ENCODE data around the gene SELENOO.
"Not testable (repeated sequence)": the region's sequence is repeated elsewhere in the genome, so short reads cannot be mapped to it uniquely, and the experiment has no call there.

Gene SELENOO

GRCh38 chr22:50200461-50201190 is at the start of gene SELENOO:
SELENOO (plus strand) TSS chr22:50201011; CDS start chr22:50201037, 26 bp downstream.
- peak; percentile 73 to 77 for DNase-seq (ENCODE audit: low read depth in 2 of 2)

DNA sequence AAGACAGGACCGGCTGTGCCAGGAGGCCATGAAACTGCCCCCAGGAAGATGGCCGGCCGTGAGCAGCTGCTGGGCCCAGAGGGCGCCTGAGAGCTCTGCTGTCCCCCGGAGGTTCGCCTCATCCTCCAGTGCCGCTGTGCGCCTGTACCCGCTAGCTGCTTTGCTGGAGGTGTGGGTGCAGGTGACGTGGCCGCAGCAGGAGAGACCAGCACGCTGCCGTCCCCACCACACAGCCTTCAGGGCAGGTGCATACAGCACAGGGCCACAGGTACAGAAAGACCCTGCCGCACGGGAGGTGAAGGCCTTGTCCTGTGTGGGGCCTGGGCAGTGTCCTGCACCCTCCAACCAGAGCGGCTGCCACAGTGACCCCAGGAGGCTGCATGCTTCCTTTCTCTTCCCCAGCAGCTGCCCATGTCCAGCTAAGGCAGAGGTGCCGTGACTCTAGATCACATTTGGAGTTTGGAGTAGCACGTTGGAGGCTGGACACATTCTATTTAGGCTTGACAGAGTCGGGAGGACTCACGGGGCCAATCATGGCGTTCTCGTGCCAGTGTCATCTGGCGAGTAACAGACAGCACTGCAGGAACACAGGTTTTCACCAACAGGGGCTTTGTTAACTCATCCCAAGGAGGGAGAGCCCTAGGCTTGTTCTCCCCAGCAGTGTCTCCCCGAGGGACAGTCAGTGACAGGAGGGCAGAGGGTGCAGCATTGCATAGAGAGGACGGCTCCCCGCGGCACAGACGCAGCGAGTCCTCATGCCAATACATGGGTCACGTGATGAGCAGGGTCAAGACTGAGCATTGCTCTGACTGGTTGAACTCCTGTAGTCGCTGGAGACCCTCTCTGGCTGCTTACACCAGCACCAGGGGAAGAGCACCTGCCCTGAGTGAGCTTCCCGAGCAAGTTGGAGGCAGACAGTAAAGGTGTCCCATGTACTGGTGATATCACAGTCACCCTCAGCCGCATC is 49.0 kb upstream of the SELENOO start:
- no peak for DNase-seq (ENCODE audit: low read depth in 2 of 2)

DNA sequence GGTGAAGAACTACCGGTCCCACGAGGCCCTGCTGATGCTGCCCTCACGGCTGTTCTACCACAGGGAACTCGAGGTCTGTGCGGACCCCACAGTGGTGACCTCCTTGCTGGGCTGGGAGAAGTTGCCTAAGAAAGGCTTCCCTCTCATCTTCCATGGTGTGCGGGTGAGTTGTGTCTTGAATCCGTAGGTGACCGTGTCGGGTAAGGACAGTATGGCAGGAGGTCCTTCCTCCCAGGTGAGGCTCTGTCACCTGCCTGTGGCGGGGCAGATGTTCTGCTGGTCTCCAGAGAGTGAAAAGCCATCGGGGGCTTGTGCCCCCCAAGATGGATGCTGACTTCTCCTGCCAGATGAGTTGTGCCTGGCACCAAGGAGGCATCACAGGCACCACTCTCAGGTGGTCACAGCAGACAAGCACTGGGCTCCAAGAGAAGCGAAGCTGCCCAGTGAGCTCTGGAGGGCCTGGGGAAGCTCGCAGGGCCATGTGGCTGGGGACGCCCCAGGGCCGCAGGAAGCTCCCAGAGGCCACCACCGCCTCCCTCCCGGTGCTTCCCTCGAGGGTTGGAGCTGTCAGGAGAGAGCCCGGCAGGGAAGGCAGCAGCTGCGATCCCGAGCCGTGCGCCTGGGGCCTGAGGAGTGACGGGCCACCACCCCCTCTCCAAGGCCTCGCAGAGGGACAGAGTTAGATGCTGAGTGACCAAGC is 47.6 kb upstream of the SELENOO start:
- no peak for DNase-seq (ENCODE audit: low read depth in 2 of 2)

DNA sequence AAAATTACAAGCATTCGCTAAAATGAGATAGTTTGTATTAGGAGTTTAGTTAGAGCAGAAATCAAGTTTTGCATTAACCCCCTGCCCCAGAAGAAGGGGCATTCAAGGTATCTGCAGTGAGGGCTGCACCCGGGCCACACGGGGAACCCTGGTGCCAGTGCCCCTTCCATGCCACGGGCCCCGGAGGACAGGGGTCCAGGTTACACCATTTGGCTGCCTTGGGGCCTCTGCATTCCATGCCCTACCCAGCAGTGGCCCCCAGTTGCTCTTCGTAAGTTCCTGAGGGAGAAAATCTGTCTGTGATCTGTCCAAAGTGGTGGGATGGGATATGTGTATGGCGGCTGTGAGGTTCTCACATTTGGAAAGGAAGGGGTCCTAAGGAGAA is 47.1 kb upstream of the SELENOO start:
- no peak for DNase-seq (ENCODE audit: low read depth in 2 of 2)

GRCh38 chr22:50157709-50158375 is 43.0 kb upstream of the SELENOO start:
- no peak for DNase-seq (ENCODE audit: low read depth in 2 of 2)

GRCh38 chr22:50160947-50161346 is 39.9 kb upstream of the SELENOO start:
- DNase-seq (ENCODE audit: low read depth in 2 of 2), result no peak

- no peak for DNase-seq (ENCODE audit: low read depth in 2 of 2)
These were observed 39.1 kb upstream of the SELENOO start for GRCh38 chr22:50161508-50162390.

DNA sequence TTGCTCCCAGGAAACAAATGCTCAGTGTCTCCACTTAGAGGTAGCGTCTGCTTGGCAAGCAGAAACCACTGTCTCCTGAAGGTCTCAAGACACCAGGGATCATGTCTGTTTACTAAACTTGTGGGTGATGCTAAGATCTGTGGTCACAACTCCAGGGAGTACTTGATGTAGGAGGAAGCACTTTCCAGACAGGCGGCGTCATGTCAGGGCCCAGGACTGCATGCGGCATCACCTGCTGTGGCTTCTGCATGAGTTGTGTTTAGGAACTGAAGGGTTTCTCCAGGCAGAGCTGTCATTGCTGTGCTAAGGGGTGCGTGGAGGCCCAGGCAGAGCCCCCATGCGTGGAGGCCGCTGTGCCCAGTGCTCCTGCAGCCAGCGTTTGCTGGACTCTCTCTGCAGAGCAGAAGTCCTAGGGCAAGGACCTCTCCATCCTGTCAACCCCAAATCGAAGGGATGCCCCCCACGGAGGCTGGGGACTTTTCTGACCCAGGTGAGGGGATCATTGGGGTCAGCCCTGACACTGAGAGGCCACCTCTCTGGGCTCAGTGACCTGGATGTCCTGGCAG is 38.3 kb upstream of the SELENOO start:
- DNase-seq (ENCODE audit: low read depth in 2 of 2), result no peak

DNA sequence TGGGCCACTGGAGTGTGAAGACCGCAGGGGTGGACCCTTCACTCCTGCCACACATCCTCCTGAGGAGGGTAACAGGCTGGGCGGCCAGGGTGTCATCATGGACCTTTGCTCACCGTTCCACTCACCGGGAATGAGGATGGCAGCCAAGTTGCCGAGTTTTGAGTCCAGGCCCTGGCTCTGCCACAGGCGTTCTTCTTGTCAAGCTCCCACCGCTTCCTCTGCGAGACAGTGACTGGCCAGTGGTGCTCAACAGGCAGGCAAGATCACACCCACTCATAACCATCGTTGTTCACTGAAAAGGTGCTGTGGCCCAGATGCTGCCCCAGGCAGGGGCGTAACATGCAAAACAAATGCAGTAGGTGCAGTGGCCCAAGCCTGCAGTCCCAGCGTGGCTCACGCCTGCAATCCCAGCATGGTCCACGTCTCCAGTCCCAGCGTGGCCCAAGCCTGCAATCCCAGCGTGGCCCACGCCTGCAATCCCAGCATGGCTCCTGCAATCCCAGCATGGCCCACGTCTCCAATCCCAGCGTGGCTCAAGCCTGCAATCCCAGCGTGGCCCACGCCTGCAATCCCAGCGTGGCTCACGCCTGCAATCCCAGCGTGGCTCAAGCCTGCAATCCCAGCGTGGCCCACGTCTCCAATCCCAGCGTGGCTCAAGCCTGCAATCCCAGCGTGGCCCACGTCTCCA is 35.2 kb upstream of the SELENOO start:
- DNase-seq (ENCODE audit: low read depth in 2 of 2), result no peak

DNA sequence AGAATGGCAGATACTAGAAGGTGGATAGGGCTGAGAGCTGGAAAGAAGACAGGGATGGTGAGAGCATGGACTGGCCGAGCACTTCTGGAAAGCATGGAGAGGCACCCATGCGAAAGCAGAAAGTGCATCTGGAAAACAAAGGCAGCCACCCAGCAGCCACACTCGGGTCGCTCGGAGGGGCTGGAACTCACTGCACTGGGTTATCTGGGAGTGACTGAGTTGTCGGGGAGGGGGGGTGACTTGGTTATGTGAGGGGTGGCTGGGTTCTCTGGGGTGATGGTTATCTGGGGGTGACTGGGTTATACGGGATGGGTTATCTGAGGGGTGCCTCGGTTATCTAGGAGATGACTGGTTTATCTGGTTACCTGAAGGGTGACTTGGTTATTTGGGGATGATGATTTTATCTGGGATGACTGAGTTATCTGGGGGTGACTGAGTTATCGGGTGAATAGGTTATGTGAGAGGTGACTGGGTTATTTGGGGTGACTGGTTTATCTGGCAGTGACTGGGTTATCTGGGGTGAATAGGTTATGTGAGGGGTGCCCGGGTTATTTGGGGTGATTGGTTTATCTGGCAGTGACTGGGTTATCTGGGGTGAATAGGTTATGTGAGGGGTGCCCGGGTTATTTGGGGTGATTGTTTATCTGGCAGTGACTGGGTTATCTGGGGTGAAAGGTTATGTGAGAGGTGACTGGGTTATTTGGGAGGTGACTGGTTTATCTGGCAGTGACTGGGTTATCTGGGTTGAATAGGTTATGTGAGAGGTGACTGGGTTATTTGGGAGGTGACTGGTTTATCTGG is 32.9 kb upstream of the SELENOO start:
- no peak for DNase-seq (ENCODE audit: low read depth in 2 of 2)

GRCh38 chr22:50168490-50169180 is 32.2 kb upstream of the SELENOO start:
- DNase-seq (ENCODE audit: low read depth in 2 of 2), result not testable (repeated sequence)

DNA sequence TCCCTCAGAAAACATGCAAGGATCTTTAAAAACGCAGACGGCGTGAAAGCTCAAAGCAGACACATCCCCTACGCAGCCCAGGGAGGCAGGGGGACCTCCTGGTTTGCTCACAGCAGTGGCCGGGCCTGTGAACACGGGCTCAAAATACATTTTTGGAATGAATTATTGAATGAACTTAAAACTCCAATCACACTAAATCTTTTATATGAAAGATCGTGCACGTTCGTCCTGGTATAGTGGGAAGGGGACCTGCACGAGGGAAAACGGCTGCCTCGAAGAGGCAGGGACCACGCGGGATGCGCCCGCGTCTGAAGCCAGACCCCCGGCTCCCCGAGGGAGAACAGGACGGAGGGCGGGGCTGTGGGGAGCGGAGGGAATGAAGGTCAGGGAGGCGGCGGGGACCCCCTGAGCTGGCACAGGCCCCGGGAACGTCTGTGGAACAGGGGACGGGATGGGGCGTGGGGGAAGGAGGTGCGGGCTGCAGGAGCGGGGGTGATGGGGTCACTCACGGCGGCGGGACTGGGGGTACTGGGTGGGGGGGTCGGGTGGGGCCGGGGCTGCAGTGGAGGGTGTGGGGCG is 31.5 kb upstream of the SELENOO start:
- no peak for DNase-seq (ENCODE audit: low read depth in 2 of 2)

DNA sequence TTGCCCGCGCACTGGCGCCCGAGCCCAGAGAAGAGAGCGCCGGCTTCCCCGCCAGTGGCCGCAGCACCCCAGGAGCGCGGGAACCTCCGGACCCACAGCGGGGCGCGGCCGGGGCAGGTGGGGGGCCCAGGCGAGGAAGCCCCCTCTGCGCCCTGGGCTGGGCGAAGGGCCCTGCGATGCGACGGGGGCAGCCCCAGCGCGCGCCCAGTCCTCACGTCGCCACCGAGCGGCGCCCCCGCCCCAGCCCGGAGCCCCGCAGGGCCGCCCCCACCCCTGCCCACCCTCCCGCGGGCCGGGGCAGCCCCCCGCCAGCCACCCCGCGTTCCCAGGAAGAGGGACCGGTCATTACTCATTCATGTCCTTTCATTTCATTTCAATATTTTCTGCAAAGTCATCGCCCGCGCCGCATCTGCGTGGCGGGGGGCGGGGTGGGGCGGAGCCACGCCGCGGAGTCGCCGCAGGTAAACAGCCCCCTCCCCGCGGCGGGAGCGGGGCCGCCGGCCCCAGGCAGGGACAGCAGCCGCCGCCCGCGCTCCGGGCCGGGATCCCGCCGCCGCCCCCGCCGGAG is 31.0 kb upstream of the SELENOO start:
- DNase-seq (ENCODE audit: low read depth in 2 of 2), result no peak

DNA sequence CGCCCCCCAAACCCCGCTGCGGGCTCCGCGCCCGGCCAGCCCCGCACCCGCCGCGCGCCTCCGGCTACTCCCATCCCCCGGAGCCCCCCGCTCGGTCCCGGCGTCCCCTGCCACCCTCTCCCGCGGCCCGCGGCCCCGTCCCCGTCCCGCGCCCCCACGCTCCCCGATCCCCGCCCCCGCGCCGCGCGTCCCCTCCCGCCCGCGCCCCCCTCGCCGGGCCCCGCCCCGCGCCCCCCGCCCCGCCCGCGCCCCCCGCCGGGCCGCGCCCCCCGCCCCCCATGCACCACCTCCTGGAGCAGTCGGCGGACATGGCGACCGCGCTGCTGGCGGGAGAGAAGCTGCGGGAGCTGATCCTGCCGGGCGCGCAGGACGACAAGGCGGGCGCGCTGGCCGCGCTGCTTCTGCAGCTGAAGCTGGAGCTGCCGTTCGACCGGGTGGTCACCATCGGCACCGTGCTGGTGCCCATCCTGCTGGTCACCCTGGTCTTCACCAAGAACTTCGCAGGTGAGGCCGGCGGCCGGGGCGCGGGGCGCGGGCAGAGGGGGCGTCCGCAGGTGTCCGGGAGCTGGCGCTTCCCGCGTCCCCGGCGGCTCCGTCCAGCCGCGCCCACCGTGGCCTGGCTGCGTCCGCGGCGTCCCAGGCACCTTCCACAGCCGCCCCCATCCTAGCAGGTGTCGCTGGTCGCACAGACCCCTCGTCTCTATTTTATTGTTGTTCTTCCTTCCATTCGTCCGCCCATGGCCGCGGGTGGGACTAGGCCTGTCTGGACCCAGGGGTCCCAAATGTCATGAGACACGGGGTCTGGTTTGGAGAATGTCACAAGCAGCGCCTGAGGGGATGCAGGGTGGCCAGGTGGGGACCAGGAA is 30.1 kb upstream of the SELENOO start, which contains the start of gene PANX2:
Gene PANX2, plus strand, starts transcription at position 279 of the 866 bp plus-strand sequence. Its CDS starts 0 bp downstream, at position 279.
- no peak for DNase-seq (ENCODE audit: low read depth in 2 of 2)

GRCh38 chr22:50171319-50171964 is 29.4 kb upstream of the SELENOO start:
- no peak for DNase-seq (ENCODE audit: low read depth in 2 of 2)

DNA sequence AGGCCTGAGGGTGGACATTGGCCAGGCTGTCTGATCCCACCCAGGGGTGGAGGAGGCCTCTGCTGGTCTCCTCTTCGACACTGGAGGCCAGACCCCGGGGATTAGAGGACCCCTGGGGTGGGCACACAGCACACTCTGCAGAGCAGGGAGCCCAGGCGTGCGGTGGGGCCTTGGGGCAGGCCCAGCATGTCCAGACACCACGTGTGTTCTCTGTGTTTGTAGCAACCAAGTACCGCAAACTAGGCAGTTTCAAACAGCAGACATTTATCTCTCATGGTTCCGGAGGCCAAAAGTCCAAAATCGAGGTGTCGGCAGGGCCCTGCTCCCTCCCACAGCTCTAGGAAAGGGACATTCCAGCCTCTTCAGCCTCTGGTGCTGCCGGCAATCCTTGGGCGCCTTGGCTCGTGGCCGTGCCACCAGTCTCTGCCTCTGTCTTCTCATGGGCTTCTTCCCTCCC is 28.8 kb upstream of the SELENOO start:
- no peak for DNase-seq (ENCODE audit: low read depth in 2 of 2)

Data from stimulated activated CD8-positive, alpha-beta memory T cell treated with anti-CD3 and anti-CD28 coated beads, Interleukin-7, amount 100 ng/mL, for 1 hour (primary cell).